ENCODE results near the gene LAMA2.

DNA sequence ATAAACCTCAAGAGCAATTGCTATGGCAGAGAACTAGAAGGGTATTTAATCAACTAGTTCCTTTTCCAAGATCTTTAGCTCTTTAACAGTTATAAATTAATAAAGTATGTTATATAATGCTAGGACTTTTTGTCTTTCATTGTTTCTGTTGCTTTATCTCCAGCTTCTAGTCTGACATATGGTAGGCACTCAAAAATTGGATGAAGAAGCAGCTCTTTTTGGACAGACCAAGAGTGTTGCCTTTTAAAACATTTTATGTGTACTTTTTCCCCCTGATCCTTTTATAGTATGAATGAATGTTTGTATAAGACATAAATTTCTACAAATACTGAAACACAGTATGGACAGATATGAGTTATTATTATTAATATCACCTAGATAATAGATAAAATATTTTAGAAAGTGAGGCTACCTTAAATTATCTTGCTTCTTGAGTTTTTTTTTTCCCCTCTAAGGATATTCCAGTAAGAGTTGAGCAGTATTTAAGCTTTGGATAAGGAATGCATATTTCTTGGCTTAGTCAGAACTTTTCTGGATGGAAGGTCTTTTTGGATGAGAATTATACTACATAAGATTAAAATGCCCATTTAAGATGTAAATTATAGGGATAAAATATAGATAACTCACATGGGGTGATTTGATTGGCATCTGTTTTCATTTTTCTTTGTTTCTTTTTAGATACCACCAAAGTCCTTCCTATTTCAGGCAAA lies 16.6 kb downstream of the LAMA2 start:
- TF ChIP-seq YY1 (IDR thresholded peaks at IDR 0.05; ENCODE audit: insufficient read depth, insufficient read length) (no peak), SUZ12 (IDR thresholded peaks at IDR 0.05; ENCODE audit: extremely low read depth, insufficient read depth, insufficient read length) (no peak)

Data from NT2/D1 (cell line).